Airway epithelial cell (primary cell): ENCODE measurements around the gene SRGAP1. TPM values are rescaled to one million over a fixed set of nuclear protein-coding genes. Genes with fewer than 3 reads are reported as not detected.

Experiments used
- total RNA-seq: library from RNA; depleted of rRNA; stranded (reverse); fragments of >200 nt; gene quantifications from 2 replicates; pipeline ENCODE4 v1.2.3, GENCODE V29; 2015

SRGAP1 gene
- total RNA-seq: 3.3 and 6.0 TPM in 2 replicates

GRCh38 chr12:63844391-63845341 is at the start of gene SRGAP1:
Gene SRGAP1, plus strand, starts transcription at chr12:63844700. Its CDS starts 117 bp downstream, at chr12:63844817.

Other genes with a start within 250 kb of the SRGAP1 start
- gene DPY19L2, start 176.2 kb upstream of the SRGAP1 start, total RNA-seq: 0.14 and 1.6 TPM in 2 replicates
- 12.3 and 18.4 TPM in 2 replicates for gene RXYLT1, start 64.8 kb upstream of the SRGAP1 start, total RNA-seq